SJSA1 (cell line): Measurements from ENCODE around the gene SERAC1. TPM values are rescaled to one million over a fixed set of nuclear protein-coding genes. Genes with fewer than 3 reads are reported as not detected.
"Not testable (repeated sequence)": the region's sequence is repeated elsewhere in the genome, so short reads cannot be mapped to it uniquely, and the experiment has no call there.

Source experiments
- DNase-seq, 2 experiments: peaks; one replicate each; pipeline ENCODE4 v3.0.0-alpha.2; 2015 to 2020; ENCODE audit warnings: low spot score in 2 of 2, low read depth in 1 of 2
- H3K27ac ChIP-seq: fragments of 250-450 bp; sonication (Bioruptor Pico); 2 replicates; pipeline ENCODE4 v1.5.1; 2020; ENCODE audit warnings: mild to moderate bottlenecking, moderate library complexity
- H3K27me3 ChIP-seq: fragments of 250-450 bp; sonication (Bioruptor Pico); replicated peaks from 2 replicates; pipeline ENCODE4 v1.5.1; 2020; ENCODE audit warnings: mild to moderate bottlenecking, moderate library complexity
- H3K36me3 ChIP-seq: fragments of 250-450 bp; sonication (Bioruptor Pico); 2 replicates; pipeline ENCODE4 v1.5.1; 2020; ENCODE audit warnings: mild to moderate bottlenecking
- H3K4me1 ChIP-seq: fragments of 250-450 bp; sonication (Bioruptor Pico); replicated peaks from 2 replicates; pipeline ENCODE4 v1.6.1; 2021; ENCODE audit warnings: mild to moderate bottlenecking
- H3K4me3 ChIP-seq: fragments of 250-450 bp; sonication (Bioruptor Pico); 2 replicates; pipeline ENCODE4 v1.5.1; 2020; ENCODE audit warnings: mild to moderate bottlenecking
- H3K9me3 ChIP-seq: fragments of 250-450 bp; sonication (Bioruptor Pico); replicated peaks from 2 replicates; pipeline ENCODE4 v1.5.1; 2020; ENCODE audit warnings: mild to moderate bottlenecking
- total RNA-seq: library from RNA; depleted of rRNA; stranded (reverse); fragments of >200 nt; shearing (Covaris generic); gene quantifications from 2 replicates; pipeline ENCODE4 v1.2.3, GENCODE V29; 2014; rRNA removed

The SERAC1 gene
- 3.5 and 8.5 TPM in 2 replicates for total RNA-seq

- Histone ChIP-seq H3K27me3 (no peaks in the 10 kb centered on the region), H3K36me3 (peaks cover 12% of the 10 kb centered on the region), H3K4me3 (peak within 1 kb of the TSS; percentile 70), H3K9me3 (no peaks in the 10 kb centered on the region), H3K4me1 (peaks cover 27% of the 10 kb centered on the region), H3K27ac (peak within 1 kb of the TSS; percentile 82)
- DNase-seq, result no peak
Observed at GRCh38 chr6:158168040-158168289, at the start of gene SERAC1. Gene SERAC1, minus strand, starts transcription at chr6:158168262. Its CDS starts 9,899 bp downstream, at chr6:158158363.

DNA sequence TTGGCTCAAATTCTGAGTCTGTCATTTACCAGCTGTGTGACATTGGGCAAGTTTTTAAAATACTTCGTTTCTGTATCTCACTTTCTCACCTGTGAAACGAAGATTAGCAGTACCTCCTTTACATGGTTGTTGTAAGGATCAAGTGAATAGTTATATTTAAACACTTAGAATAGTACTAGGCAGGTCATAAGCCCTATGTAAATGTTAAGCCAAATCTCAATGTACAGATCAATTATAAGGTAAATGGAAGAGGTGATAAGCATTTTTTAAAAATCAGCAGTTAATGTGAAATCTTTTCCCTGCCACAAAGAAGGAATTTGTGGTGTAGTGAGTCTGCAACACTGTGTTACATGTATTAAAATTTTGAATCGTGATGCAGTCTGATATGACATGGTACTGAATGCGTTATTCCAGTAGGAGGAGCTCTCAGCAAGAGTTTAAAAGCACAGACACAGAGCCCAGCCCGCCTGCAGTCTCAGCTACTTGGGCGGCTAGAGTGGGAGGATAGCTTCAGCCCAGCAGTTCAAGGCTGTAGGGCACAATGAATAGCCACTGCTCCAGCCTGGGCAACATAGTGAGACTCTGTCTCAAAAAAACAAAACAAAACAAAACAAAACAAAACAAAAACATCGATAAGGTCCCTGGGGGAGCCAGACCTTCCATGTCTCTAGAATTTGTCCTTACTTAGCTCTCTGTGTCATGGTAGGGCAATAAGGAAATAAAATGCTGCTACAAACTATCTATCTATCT, 46.0 kb upstream of the SERAC1 start:
- Histone ChIP-seq H3K4me1 (peaks cover 9% of the 10 kb centered on the region; the same call in 1 of the 2 replicates), H3K27ac (no peak overlapping the region), H3K4me3 (no peak overlapping the region), H3K9me3 (no peaks in the 10 kb centered on the region), H3K36me3 (no peaks in the 10 kb centered on the region), H3K27me3 (no peaks in the 10 kb centered on the region)
- peak; percentile 58 to 77 for DNase-seq

DNA sequence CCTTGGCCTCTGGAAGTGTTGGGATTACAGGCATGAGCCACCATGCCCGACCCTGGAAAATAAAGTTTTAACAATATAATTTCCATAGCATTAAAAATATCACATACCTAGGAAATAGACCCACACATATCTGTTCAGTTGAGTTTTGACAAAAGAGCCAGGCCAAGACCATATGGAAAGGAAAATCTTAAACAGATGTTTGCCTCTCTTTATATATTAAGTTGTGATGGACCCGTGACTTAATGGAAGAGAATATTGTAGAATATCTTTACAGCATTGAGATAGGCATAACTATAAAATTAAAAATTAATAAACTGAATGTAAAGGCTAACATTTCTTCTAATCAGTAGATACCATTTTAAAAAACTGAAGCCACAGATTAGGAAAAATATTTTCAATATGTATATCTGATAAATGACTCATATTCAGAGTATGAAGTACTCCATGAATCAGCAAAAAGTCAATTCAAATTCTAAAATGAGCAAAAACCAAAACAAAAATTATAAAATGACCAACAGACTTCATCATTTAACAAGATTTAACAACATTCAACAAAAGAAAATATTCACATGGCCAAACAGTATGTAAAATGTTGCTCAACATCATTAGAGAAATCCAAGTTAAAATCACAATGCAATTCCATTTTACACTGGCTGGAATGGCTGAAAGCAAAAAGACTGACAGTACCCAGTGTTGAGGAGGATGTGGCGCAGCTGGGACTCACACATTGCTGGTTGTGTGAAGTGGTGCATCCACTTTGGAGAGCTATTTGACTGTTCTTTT, 43.4 kb upstream of the SERAC1 start:
- no peak for DNase-seq
- peak overlapping the region; percentile 38 for H3K27ac ChIP-seq
- peaks cover 25% of the 10 kb centered on the region for H3K4me1 ChIP-seq
- H3K9me3 ChIP-seq, result no peaks in the 10 kb centered on the region
- H3K36me3 ChIP-seq, result no peaks in the 10 kb centered on the region
- no peak overlapping the region for H3K4me3 ChIP-seq
- no peaks in the 10 kb centered on the region for H3K27me3 ChIP-seq

DNA sequence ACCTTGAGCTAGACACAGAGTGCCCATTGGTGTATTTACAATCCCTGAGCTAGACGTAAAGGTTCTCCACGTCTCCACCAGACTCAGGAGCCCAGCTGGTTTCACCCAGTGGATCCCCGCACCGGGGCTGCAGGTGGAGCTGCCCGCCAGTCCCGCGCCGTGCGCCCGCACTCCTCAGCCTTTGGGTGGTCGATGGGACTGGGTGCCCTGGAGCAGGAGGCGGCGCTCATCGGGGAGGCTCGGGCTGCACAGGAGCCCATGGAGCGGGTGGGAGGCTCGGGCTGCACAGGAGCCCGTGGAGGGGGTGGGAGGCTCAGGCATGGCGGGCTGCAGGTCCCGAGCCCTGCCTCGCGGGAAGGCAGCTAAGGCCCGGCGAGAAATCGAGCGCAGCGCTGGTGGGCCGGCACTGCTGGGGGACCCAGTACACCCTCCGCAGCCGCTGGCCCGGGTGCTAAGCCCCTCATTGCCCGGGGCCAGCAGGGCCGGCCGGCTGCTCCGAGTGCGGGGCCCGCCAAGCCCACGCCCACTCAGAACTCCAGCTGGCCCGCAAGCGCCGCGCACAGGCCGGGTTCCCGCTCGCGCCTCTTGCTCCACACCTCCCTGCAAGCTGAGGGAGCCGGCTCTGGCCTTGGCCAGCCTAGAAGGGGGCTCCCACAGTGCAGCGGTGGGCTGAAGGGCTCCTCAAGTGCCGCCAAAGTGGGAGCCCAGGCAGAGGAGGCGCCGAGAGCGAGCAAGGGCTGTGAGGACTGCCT, 41.7 kb upstream of the SERAC1 start:
- H3K4me1 ChIP-seq, result peaks cover 25% of the 10 kb centered on the region
- H3K27me3 ChIP-seq, H3K27ac ChIP-seq, H3K9me3 ChIP-seq, H3K4me3 ChIP-seq, DNase-seq, H3K36me3 ChIP-seq: not testable (repeated sequence)

DNA sequence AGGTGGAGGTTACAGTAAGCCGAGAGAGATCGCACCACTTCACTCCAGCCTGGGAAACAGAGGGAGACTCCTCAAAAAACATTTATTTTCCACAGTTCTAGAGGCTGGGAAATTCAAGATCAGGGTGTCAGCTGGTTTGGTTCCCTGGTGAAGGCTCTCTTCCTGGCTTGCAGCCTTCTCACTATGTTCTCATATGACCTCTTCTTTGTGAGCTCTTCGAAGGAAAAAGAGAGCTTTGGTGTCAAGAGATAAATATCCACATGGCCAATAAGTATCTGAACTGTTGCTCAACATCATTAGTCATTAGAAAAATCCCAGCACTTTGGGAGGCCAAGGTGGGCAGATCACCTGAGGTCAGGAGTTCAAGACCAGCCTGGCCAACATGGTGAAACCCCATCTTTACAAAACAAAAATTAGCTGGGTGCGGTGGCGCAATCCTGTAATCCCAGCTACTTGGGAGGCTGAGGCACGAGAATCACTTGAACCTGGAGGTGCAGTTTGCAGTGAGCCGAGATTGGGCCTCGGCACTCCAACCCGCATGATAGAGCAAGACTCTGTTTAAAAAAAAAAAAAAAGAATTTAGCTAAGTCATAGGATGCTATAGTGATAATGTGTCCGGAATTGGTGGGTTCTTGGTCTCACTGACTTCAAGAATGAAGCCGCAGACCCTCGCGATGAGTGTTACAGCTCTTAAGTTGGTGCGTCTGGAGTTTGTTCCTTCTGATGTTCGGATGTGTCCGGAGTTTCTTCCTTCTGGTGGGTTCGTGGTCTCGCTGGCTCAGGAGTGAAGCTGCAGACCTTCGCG, 40.4 kb upstream of the SERAC1 start:
- not testable (repeated sequence) for H3K27me3 ChIP-seq, H3K9me3 ChIP-seq, H3K36me3 ChIP-seq, H3K4me3 ChIP-seq
- Histone ChIP-seq H3K27ac (peak overlapping the region; percentile 87), H3K4me1 (peaks cover 25% of the 10 kb centered on the region)
- DNase-seq, result peak in 1 of 2 experiments; percentile 6

GRCh38 chr6:158207422-158207788, 39.3 kb upstream of the SERAC1 start:
- H3K4me3 ChIP-seq, result no peak overlapping the region
- peaks cover 25% of the 10 kb centered on the region for H3K4me1 ChIP-seq
- H3K9me3 ChIP-seq, result no peaks in the 10 kb centered on the region
- H3K27me3 ChIP-seq, result no peaks in the 10 kb centered on the region
- no peaks in the 10 kb centered on the region for H3K36me3 ChIP-seq
- DNase-seq, result peak; percentile 71 to 86
- peak overlapping the region; percentile 87 for H3K27ac ChIP-seq

DNA sequence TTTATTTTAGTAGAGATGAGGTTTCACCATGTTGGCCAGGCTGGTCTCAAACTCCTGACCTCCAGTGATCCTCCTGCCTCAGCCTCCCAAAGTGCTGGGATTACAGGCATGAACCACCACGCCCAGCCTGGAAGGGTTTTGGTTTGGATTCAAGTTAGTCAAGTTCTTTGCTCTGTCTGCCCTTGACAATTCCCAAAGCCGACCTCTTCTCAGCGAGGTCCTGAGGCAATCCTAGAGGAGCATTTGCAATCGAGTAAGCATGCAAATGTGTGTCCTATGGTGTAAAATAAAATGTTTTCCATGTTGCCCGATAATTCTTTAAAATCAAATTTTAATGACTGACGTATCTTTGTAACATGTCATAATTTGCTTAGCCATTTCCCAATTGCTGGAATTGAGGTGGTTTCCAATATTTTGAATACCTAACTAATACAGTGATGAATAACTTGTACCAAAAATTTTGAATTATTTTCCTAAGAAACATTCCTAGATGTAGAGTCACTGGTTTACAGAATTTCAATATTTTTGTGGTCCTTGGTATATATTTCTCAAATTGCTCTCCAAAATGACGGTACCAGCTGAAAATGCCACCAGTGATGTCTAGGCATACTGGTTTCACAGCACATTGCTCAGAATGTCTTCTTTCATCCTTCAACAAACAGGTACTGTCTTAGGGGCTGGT, 38.8 kb upstream of the SERAC1 start:
- Histone ChIP-seq H3K9me3 (no peaks in the 10 kb centered on the region), H3K27me3 (no peaks in the 10 kb centered on the region), H3K4me1 (peaks cover 25% of the 10 kb centered on the region), H3K36me3 (no peaks in the 10 kb centered on the region), H3K4me3 (no peak overlapping the region), H3K27ac (peak overlapping the region; percentile 87)
- no peak for DNase-seq

- Histone ChIP-seq H3K27me3 (no peaks in the 10 kb centered on the region), H3K27ac (no peak overlapping the region), H3K9me3 (no peaks in the 10 kb centered on the region), H3K4me3 (no peak overlapping the region), H3K4me1 (peaks cover 16% of the 10 kb centered on the region), H3K36me3 (no peaks in the 10 kb centered on the region)
- no peak for DNase-seq
Observed at GRCh38 chr6:158205169-158205944, 37.3 kb upstream of the SERAC1 start.

GRCh38 chr6:158198461-158198860, 30.4 kb upstream of the SERAC1 start:
- no peak for DNase-seq
- H3K4me1 ChIP-seq, result no peaks in the 10 kb centered on the region
- no peak overlapping the region for H3K4me3 ChIP-seq
- H3K27ac ChIP-seq, result no peak overlapping the region
- no peaks in the 10 kb centered on the region for H3K27me3 ChIP-seq
- peaks cover 1% of the 10 kb centered on the region; the same call in 1 of the 2 replicates for H3K36me3 ChIP-seq
- no peaks in the 10 kb centered on the region for H3K9me3 ChIP-seq

DNA sequence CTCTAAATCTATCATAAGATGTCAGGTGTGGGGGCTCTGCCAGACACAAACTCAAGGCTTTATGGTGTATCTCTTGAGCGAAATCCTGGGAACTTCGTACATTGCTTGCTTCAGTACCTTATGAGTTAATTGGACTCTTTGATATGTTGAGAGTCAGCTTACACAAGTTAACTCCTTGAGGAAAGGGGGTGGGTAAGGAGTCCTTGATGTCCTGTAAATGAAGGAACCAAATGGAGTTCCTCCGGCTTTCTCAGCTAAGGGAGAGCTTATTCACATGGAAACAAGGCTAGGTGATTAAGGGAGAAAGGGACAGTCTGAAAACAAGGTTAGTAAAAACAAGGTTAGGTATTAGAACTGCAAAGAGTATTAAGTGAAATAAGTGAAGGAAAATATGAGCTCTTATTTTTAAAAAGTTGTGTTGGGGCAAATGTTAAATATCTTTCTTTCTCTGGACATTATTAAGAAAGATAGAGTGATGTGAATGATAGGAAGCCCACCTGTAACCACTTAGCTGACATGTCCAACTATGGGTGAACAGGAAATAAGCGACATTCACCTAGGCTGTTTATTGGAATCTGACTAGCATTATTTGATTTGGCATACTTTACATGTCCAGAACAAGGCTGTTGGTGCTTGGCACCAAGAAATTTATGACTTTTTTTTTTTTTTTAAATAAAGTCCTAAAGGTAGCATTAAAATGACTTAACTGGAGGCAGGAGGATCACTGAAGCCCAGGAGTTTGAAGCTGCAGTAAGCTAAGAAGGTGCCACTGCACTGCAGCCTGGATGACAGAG, 26.6 kb upstream of the SERAC1 start:
- Histone ChIP-seq H3K9me3 (no peaks in the 10 kb centered on the region), H3K36me3 (peaks cover 14% of the 10 kb centered on the region), H3K4me1 (no peaks in the 10 kb centered on the region), H3K27me3 (no peaks in the 10 kb centered on the region), H3K27ac (no peak overlapping the region), H3K4me3 (no peak overlapping the region)
- no peak for DNase-seq

DNA sequence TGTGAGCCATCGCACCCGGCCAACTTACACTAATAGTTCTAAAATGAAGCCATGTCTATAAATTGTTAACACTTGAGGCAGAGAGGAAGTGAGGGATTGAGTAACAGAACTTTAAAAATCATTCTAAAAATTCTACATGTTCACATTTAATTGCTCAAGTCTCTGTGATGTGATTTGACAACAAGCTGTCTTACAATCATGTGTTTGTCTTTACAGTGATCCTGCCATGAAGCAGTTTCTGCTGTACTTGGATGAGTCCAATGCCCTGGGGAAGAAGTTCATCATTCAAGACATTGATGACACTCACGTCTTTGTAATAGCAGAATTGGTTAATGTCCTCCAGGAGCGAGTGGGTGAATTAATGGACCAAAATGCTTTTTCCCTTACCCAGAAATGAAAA, 23.7 kb upstream of the SERAC1 start:
- DNase-seq, result no peak
- no peak overlapping the region for H3K4me3 ChIP-seq
- no peaks in the 10 kb centered on the region for H3K4me1 ChIP-seq
- no peaks in the 10 kb centered on the region for H3K27me3 ChIP-seq
- no peaks in the 10 kb centered on the region for H3K9me3 ChIP-seq
- H3K27ac ChIP-seq, result no peak overlapping the region
- H3K36me3 ChIP-seq, result peaks cover 24% of the 10 kb centered on the region

GRCh38 chr6:158191032-158191431, 23.0 kb upstream of the SERAC1 start:
- H3K27me3 ChIP-seq, result no peaks in the 10 kb centered on the region
- no peaks in the 10 kb centered on the region for H3K4me1 ChIP-seq
- no peak overlapping the region for H3K4me3 ChIP-seq
- H3K9me3 ChIP-seq, result no peaks in the 10 kb centered on the region
- no peak for DNase-seq
- H3K27ac ChIP-seq, result no peak overlapping the region
- peaks cover 24% of the 10 kb centered on the region for H3K36me3 ChIP-seq
